Memory B cell (primary cell): Measurements from ENCODE around the gene PADI1.

Experiments
- ATAC-seq: fragments of 150-1000 bp; cut with Tn5 transposase; 2 replicates; pipeline ENCODE4 v1.10.0; 2021; ENCODE audit warnings: low read depth, mild to moderate bottlenecking, moderate library complexity
- DNase-seq, 2 donors: peaks; one replicate each; pipeline ENCODE4 v3.0.0; 2022; ENCODE audit warnings: low spot score in 2 of 2
- H3K27ac Mint-ChIP-seq: one replicate; pipeline ENCODE4 v1.8.0; 2022; ENCODE audit warnings: mild to moderate bottlenecking, moderate library complexity, mixed read lengths
- H3K27me3 Mint-ChIP-seq: one replicate; pipeline ENCODE4 v1.8.0; 2022; ENCODE audit warnings: mixed read lengths
- H3K36me3 Mint-ChIP-seq: one replicate; pipeline ENCODE4 v1.8.0; 2022; ENCODE audit warnings: mild to moderate bottlenecking, mixed read lengths
- H3K4me1 Mint-ChIP-seq: one replicate; pipeline ENCODE4 v1.8.0; 2022; ENCODE audit warnings: mixed read lengths
- H3K4me3 Mint-ChIP-seq: one replicate; pipeline ENCODE4 v1.8.0; 2022; ENCODE audit warnings: mild to moderate bottlenecking, moderate library complexity, mixed read lengths
- H3K9me3 Mint-ChIP-seq: one replicate; pipeline ENCODE4 v1.8.0; 2022; ENCODE audit warnings: mixed read lengths

Gene PADI1

GRCh38 chr1:17212487-17213121 lies 7.7 kb downstream of the PADI1 start:
- H3K9me3 Mint-ChIP-seq = no peaks in the 10 kb centered on the region
- no peaks in the 10 kb centered on the region for H3K36me3 Mint-ChIP-seq
- peaks cover 23% of the 10 kb centered on the region for H3K27me3 Mint-ChIP-seq
- DNase-seq (no peak), ATAC-seq (no peak)
- H3K4me1 Mint-ChIP-seq = peaks cover 24% of the 10 kb centered on the region
- peak overlapping the region; percentile 37 for H3K4me3 Mint-ChIP-seq
- no peak overlapping the region for H3K27ac Mint-ChIP-seq

GRCh38 chr1:17213148-17213781 lies 8.3 kb downstream of the PADI1 start:
- ATAC-seq (no peak), DNase-seq (no peak)
- H3K9me3 Mint-ChIP-seq = no peaks in the 10 kb centered on the region
- H3K27me3 Mint-ChIP-seq = peaks cover 23% of the 10 kb centered on the region
- H3K27ac Mint-ChIP-seq = no peak overlapping the region
- H3K36me3 Mint-ChIP-seq = no peaks in the 10 kb centered on the region
- H3K4me3 Mint-ChIP-seq = no peak overlapping the region
- peaks cover 17% of the 10 kb centered on the region for H3K4me1 Mint-ChIP-seq

- DNase-seq (no peak), ATAC-seq (no peak)
- H3K27ac Mint-ChIP-seq = no peak overlapping the region
- peaks cover 13% of the 10 kb centered on the region for H3K4me1 Mint-ChIP-seq
- H3K9me3 Mint-ChIP-seq = no peaks in the 10 kb centered on the region
- H3K4me3 Mint-ChIP-seq = no peak overlapping the region
- H3K27me3 Mint-ChIP-seq = peaks cover 23% of the 10 kb centered on the region
- no peaks in the 10 kb centered on the region for H3K36me3 Mint-ChIP-seq
Measured at GRCh38 chr1:17213782-17214148, 8.8 kb downstream of the PADI1 start.

- Mint-ChIP-seq H3K27ac (no peak overlapping the region), H3K27me3 (peaks cover 23% of the 10 kb centered on the region)
Measured at GRCh38 chr1:17214876-17215544, 10.1 kb downstream of the PADI1 start.

GRCh38 chr1:17215545-17215890 lies 10.6 kb downstream of the PADI1 start:
- Mint-ChIP-seq H3K9me3 (no peaks in the 10 kb centered on the region), H3K27ac (no peak overlapping the region), H3K4me1 (peaks cover 10% of the 10 kb centered on the region), H3K4me3 (no peak overlapping the region), H3K36me3 (no peaks in the 10 kb centered on the region), H3K27me3 (peaks cover 23% of the 10 kb centered on the region)
- ATAC-seq (no peak), DNase-seq (no peak)

More at GRCh38 chr1:17214876-17215544, 10.1 kb downstream of the PADI1 start:
- Mint-ChIP-seq H3K4me3 (no peak overlapping the region), H3K9me3 (no peaks in the 10 kb centered on the region), H3K36me3 (no peaks in the 10 kb centered on the region), H3K4me1 (peaks cover 10% of the 10 kb centered on the region)
- ATAC-seq (no peak), DNase-seq (no peak)

GRCh38 chr1:17216078-17216477 lies 11.2 kb downstream of the PADI1 start:
- no peaks in the 10 kb centered on the region for H3K36me3 Mint-ChIP-seq
- ATAC-seq (no peak), DNase-seq (no peak)
- no peak overlapping the region for H3K27ac Mint-ChIP-seq
- H3K9me3 Mint-ChIP-seq = no peaks in the 10 kb centered on the region
- peaks cover 10% of the 10 kb centered on the region for H3K4me1 Mint-ChIP-seq
- peaks cover 23% of the 10 kb centered on the region for H3K27me3 Mint-ChIP-seq
- no peak overlapping the region for H3K4me3 Mint-ChIP-seq

- H3K27ac Mint-ChIP-seq = no peak overlapping the region
- no peak for DNase-seq
- H3K4me3 Mint-ChIP-seq = no peak overlapping the region
- peaks cover 29% of the 10 kb centered on the region for H3K27me3 Mint-ChIP-seq
- no peaks in the 10 kb centered on the region for H3K9me3 Mint-ChIP-seq
- ATAC-seq = no peak
- no peaks in the 10 kb centered on the region for H3K36me3 Mint-ChIP-seq
- peaks cover 10% of the 10 kb centered on the region for H3K4me1 Mint-ChIP-seq
Measured at GRCh38 chr1:17217607-17218006, 12.7 kb downstream of the PADI1 start.

GRCh38 chr1:17218939-17219338 lies 14.0 kb downstream of the PADI1 start:
- no peak for ATAC-seq
- DNase-seq = no peak
- Mint-ChIP-seq H3K9me3 (no peaks in the 10 kb centered on the region), H3K4me3 (no peak overlapping the region), H3K4me1 (peaks cover 3% of the 10 kb centered on the region), H3K27me3 (peaks cover 22% of the 10 kb centered on the region), H3K36me3 (no peaks in the 10 kb centered on the region), H3K27ac (no peak overlapping the region)

GRCh38 chr1:17220287-17220686 lies 15.4 kb downstream of the PADI1 start:
- Mint-ChIP-seq H3K36me3 (no peaks in the 10 kb centered on the region), H3K4me1 (peaks cover under 1% of the 10 kb centered on the region)

GRCh38 chr1:17222557-17222956 lies 17.6 kb downstream of the PADI1 start:
- no peaks in the 10 kb centered on the region for H3K36me3 Mint-ChIP-seq
- H3K27me3 Mint-ChIP-seq = peaks cover 10% of the 10 kb centered on the region
- no peak for ATAC-seq
- H3K9me3 Mint-ChIP-seq = no peaks in the 10 kb centered on the region
- no peak overlapping the region for H3K4me3 Mint-ChIP-seq
- DNase-seq = no peak
- no peaks in the 10 kb centered on the region for H3K4me1 Mint-ChIP-seq
- no peak overlapping the region for H3K27ac Mint-ChIP-seq

More at GRCh38 chr1:17220287-17220686, 15.4 kb downstream of the PADI1 start:
- Mint-ChIP-seq H3K27me3 (peaks cover 20% of the 10 kb centered on the region), H3K9me3 (no peaks in the 10 kb centered on the region), H3K4me3 (no peak overlapping the region), H3K27ac (no peak overlapping the region)
- DNase-seq (no peak), ATAC-seq (no peak)

GRCh38 chr1:17224434-17224833 lies 19.5 kb downstream of the PADI1 start:
- Mint-ChIP-seq H3K4me1 (no peaks in the 10 kb centered on the region), H3K9me3 (no peaks in the 10 kb centered on the region), H3K27me3 (peaks cover 10% of the 10 kb centered on the region), H3K4me3 (no peak overlapping the region), H3K36me3 (no peaks in the 10 kb centered on the region), H3K27ac (no peak overlapping the region)
- no peak for DNase-seq
- ATAC-seq = no peak

GRCh38 chr1:17225140-17225539 lies 20.2 kb downstream of the PADI1 start:
- no peak for ATAC-seq
- H3K27me3 Mint-ChIP-seq = peaks cover 10% of the 10 kb centered on the region
- no peak overlapping the region for H3K27ac Mint-ChIP-seq
- DNase-seq = no peak
- no peak overlapping the region for H3K4me3 Mint-ChIP-seq
- H3K36me3 Mint-ChIP-seq = no peaks in the 10 kb centered on the region
- no peaks in the 10 kb centered on the region for H3K4me1 Mint-ChIP-seq
- H3K9me3 Mint-ChIP-seq = no peaks in the 10 kb centered on the region

- Mint-ChIP-seq H3K9me3 (no peaks in the 10 kb centered on the region), H3K27me3 (peaks cover 7% of the 10 kb centered on the region), H3K4me3 (no peak overlapping the region), H3K4me1 (peaks cover 3% of the 10 kb centered on the region), H3K36me3 (no peaks in the 10 kb centered on the region), H3K27ac (no peak overlapping the region)
- DNase-seq = no peak
- ATAC-seq = no peak
Measured at GRCh38 chr1:17227358-17227915, 22.5 kb downstream of the PADI1 start.

GRCh38 chr1:17228619-17229018 lies 23.7 kb downstream of the PADI1 start:
- no peak for ATAC-seq
- no peak for DNase-seq
- Mint-ChIP-seq H3K36me3 (no peaks in the 10 kb centered on the region), H3K27ac (no peak overlapping the region), H3K4me1 (peaks cover 3% of the 10 kb centered on the region), H3K4me3 (no peak overlapping the region), H3K27me3 (peaks cover 3% of the 10 kb centered on the region), H3K9me3 (no peaks in the 10 kb centered on the region)
